H7 (cell line): ENCODE results near the gene HOXB5. TPM values are rescaled to one million over a fixed set of nuclear protein-coding genes. Genes with fewer than 3 reads are reported as not detected.

Experiments used
- DNase-seq: peaks from one replicate; pipeline ENCODE4 v3.0.0; 2012
- H3K27me3 ChIP-seq: 2 replicates; pipeline ENCODE4 v1.6.0; 2011; ENCODE audit warnings: mild to moderate bottlenecking, low read length; ENCODE audit not compliant: control insufficient read depth, insufficient read depth
- H3K36me3 ChIP-seq: replicated peaks from 2 replicates; pipeline ENCODE4 v1.5.1; 2011; ENCODE audit warnings: low read length; ENCODE audit not compliant: control insufficient read depth, insufficient read depth
- H3K4me3 ChIP-seq: 2 replicates; pipeline ENCODE4 v1.5.1; 2011; ENCODE audit warnings: low read depth, mild to moderate bottlenecking, control low read depth, low read length, moderate library complexity; ENCODE audit not compliant: insufficient read depth
- total RNA-seq: library from RNA; depleted of rRNA; stranded (reverse); fragments of >200 nt; shearing (Covaris generic); gene quantifications from 2 replicates; pipeline ENCODE4 v1.2.3, GENCODE V29; 2014

The HOXB5 gene
- total RNA-seq, 1 experiment from 2014 or later: not detected

- no peak overlapping the region for H3K4me3 ChIP-seq
- H3K27me3 ChIP-seq: peaks cover 99% of the 10 kb centered on the region
- no peaks in the 10 kb centered on the region for H3K36me3 ChIP-seq
- peak; percentile 69 for DNase-seq
Measured at GRCh38 chr17:48596000-48596734, 2.6 kb upstream of the HOXB5 start.

GRCh38 chr17:48595278-48595999 is 1.9 kb upstream of the HOXB5 start:
- H3K27me3 ChIP-seq: peaks cover 99% of the 10 kb centered on the region

GRCh38 chr17:48594538-48595277 is 1.1 kb upstream of the HOXB5 start:
- DNase-seq: peak; percentile 70
- Histone ChIP-seq H3K27me3 (peaks cover 99% of the 10 kb centered on the region), H3K36me3 (no peaks in the 10 kb centered on the region), H3K4me3 (no peak overlapping the region)

More at GRCh38 chr17:48595278-48595999, 1.9 kb upstream of the HOXB5 start:
- no peaks in the 10 kb centered on the region for H3K36me3 ChIP-seq
- H3K4me3 ChIP-seq: no peak overlapping the region
- peak; percentile 66 for DNase-seq

DNA sequence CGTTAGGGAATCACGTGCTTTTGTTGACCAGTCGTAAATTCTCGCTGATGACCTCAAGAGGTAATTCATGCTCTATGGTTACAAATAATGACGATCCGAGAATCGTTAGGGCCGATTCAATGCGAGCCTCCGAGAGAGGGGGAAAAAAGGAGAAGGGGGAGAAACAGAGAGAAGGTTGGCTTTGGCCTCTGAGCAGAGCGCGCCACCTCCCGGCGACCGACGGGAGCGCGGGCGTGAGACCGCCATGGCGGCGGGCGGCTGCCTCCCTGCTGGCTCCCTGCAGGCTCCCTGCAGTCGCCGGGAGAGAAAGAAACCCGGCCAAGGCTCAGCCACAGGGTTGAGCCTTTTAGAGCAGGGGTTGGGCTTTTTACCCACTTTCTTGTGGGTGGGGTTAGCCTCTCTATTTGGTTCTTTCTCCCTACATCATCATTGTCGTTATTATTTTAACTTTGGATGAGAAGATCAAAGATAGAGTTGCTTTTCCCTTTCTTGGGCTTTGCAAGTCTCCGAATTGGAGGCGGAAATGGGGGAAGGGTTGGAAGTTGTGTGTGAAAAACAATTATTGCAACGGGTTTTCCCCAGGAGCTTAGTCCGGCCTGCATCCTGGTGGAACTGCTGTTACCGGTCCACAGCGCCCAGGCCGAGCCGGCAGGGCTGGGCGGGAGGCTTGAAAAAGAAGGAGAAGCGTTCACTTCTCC is 410 bp upstream of the HOXB5 start:
- peak; percentile 98 for DNase-seq
- no peaks in the 10 kb centered on the region for H3K36me3 ChIP-seq
- no peak overlapping the region for H3K4me3 ChIP-seq
- peaks cover 99% of the 10 kb centered on the region for H3K27me3 ChIP-seq

DNA sequence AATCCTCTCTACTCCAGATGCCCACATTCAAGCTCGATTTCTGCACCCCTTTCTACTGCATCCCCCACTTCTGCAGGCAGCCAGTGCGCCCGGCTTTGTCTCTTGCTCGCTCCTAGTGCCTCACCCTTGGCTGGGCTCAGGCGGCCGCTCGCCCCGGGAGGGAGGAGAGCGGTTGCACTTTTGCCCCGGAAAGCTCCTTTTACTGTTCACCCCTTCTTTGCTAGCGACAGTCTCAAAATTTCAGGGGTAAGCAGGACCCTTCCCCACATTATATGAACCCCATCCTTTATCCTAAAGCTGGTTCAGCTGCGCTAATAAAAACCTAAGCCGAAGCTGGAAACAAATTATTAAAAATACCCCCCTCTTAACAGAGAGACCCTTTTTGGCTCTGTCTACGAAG is 1.0 kb downstream of the HOXB5 start:
- DNase-seq: peak; percentile 70

DNA sequence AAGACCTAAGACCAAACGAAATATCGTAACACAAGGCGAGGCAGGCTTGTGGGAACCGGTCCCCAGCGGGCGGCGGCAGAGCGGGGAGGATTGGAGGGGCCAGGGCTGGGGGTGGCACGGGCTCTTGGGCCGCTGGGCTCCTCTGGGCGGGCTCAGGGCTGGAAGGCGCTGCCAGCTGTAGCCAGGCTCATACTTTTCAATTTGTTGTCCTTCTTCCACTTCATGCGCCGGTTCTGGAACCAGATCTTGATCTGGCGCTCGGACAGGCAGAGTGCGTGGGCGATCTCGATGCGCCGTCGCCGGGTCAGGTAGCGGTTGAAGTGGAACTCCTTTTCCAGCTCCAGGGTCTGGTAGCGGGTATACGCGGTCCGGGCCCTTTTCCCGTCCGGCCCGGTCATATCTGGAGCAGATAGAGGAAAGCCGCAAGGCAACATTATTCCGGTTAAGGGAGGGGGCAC is 1.5 kb downstream of the HOXB5 start:
- Histone ChIP-seq H3K4me3 (no peak overlapping the region), H3K27me3 (peaks cover 99% of the 10 kb centered on the region), H3K36me3 (no peaks in the 10 kb centered on the region)
- DNase-seq: peak; percentile 66

More for the DNA sequence above, 1.0 kb downstream of the HOXB5 start:
- no peak overlapping the region for H3K4me3 ChIP-seq
- H3K36me3 ChIP-seq: no peaks in the 10 kb centered on the region
- peaks cover 99% of the 10 kb centered on the region for H3K27me3 ChIP-seq

DNA sequence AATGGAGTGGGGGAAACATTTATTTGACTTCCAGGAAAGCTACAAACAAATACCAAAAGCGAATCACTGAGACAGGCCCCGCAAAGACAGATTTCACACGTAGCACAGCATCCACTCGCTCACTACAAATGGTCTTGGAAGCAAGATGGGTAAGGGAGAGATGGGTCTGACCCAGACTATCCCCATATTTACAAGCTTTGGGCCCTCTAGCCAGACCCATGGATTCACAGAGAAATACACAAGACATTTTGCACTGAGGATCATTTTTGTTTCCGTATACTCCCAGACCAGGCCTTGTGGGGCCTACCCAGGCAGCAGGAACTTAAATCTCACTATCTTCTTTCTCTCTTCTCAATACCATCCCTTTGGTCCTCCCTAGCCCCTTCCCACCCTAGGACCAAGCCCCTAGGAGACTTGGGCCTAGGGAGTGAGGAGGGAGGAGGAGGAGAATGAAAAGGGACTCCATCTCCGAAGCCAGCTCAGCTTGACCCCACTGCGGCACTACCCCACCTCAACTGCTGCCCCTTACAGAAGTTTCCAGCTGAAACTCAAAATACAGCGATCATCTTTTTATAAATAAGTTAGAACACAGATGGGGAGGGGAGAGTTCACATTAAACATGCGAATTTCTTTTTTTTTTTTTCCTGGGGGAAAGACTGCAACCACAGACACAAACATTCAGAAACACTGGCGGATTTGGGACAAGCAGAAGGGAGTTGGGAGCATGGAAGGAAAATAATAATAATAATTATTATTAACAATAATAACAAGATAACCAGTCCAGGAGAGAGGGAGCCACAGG is 2.1 kb downstream of the HOXB5 start:
- no peak for DNase-seq
- no peak overlapping the region for H3K4me3 ChIP-seq
- H3K27me3 ChIP-seq: peaks cover 99% of the 10 kb centered on the region
- H3K36me3 ChIP-seq: no peaks in the 10 kb centered on the region

GRCh38 chr17:48590607-48591161 is 2.9 kb downstream of the HOXB5 start:
- H3K27me3 ChIP-seq: peaks cover 99% of the 10 kb centered on the region
- no peaks in the 10 kb centered on the region for H3K36me3 ChIP-seq
- DNase-seq: no peak
- H3K4me3 ChIP-seq: no peak overlapping the region

- no peak within 1 kb of the TSS for H3K4me3 ChIP-seq
- DNase-seq: no peak
- H3K27me3 ChIP-seq: peaks cover 99% of the 10 kb centered on the region
- H3K36me3 ChIP-seq: no peaks in the 10 kb centered on the region
Measured at GRCh38 chr17:48589831-48590606, 3.6 kb downstream of the HOXB5 start, which contains the start of gene HOXB3. Gene HOXB3, minus strand, starts transcription at chr17:48590241. Its CDS starts 37,767 bp downstream, at chr17:48552474.

DNA sequence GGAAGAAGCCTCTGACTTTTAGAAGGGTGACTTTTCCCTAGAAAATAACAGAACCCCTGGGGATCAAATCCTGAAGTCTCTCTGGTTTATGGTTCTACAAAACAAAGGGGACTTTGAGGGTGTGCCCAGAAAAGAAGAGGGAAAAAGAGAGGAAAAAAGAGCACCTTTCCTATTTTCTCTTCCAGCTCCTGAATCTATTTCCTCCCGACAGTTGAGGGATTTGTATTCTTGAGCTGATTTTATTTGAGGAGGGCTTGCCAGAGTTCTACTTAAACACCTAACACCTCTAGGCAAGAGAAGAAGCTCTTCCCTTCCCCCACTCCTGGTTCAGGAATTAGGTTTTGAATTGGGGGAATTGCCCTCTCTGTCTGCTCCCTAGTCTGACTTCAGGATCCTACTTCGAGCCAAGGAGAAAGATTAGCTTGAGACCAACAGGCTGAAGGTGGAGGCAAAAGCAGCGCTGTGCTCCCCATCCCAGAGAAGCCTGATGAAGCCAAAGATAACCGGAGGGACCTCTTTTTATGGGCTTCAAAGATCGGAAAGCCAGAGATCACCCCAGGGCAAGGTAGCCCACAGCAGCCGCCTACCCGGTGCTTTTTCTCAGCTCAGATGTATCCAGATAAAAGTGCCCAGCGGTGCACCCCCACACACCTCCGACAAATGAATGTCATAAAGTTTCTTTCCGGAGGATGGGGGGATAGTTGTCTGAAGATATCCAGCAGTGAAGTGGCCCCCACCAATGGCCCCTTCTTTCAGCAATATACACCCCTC is 4.3 kb downstream of the HOXB5 start:
- Histone ChIP-seq H3K27me3 (peaks cover 99% of the 10 kb centered on the region), H3K36me3 (no peaks in the 10 kb centered on the region), H3K4me3 (no peak overlapping the region)
- no peak for DNase-seq

DNA sequence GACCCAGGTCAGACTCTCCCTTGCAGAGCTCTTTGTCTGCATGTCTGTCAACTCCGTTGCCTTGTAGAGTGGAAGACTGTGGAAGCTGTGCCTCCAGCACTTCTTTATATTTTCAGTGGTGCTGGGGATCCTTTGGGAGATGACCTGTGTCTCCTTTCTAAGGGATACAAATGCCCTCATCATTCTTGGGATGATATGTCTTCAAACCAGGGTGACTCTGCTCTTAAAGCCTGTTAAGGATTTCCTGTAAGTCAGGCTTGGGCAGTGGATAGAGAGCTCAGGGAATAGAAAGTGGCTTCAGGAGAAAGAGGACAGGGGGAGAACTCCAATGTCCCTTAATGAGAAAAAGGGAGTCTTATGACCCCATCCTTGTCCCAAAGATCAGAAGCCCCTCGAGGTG is 5.1 kb downstream of the HOXB5 start:
- no peak overlapping the region for H3K4me3 ChIP-seq
- H3K27me3 ChIP-seq: peaks cover 100% of the 10 kb centered on the region
- no peak for DNase-seq
- no peaks in the 10 kb centered on the region for H3K36me3 ChIP-seq

DNA sequence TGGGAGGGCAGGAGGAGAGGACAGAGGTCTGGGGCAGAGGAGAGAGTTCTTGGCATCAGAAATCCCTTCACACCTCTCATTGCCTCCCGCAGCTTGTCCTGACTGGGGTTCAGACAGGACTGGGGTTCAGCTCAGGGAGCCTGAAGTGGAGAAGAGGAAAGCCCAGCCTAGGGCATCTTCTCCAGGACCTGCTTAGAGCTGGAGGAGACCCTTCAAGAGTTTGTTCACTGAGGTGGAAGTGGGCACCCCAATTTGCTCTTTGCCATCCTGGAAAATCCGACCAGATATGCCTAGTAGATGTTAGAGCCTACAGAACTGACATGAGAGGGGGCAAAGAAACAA is 5.5 kb downstream of the HOXB5 start:
- H3K36me3 ChIP-seq: no peaks in the 10 kb centered on the region
- no peak overlapping the region for H3K4me3 ChIP-seq
- DNase-seq: no peak
- H3K27me3 ChIP-seq: peaks cover 100% of the 10 kb centered on the region
